Measurements from ENCODE around the gene SLC2A13.
"Not testable (repeated sequence)": the region's sequence is repeated elsewhere in the genome, so short reads cannot be mapped to it uniquely, and the experiment has no call there.

SLC2A13 gene

DNA sequence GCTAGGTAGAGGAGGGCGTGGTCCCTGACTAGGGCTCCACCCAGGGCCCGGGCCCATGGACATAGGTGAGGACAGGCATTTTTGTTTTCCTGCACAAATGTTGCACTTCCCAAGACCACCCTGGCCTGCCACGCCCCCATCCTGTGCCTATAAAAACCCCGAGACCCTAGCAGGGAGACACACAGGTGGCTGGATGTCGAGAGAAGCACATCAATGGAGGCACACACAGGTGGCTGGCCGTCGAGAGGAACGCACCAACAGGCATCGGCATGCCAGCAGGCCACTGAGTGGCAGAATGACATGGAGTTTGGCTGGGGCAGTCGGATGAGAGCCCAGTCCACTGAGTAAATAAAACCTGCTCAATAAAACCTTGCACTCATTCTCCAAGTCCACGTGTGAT lies 328.4 kb downstream of the SLC2A13 start:
- in situ Hi-C loops (cut with MboI; ENCODE audit: low sequenced_read_pairs) = no loop called here

DNA sequence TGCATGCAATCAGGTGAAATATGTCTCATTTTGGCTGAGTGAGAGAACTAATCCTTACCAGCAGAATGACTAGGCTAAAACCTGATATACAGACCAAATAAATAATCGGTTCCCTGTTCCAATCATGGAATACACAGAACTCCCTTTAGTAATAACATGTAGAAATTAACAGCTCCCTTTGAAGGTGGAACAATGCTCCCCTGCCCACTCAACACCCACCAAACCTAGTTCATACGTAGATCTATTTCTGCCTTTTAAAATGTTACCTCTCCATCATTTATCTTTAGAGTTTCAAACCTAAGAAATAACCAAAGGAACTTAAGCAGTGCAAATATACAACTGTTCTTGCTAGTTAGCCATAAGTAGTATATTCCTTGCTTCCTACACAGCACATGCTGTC lies 332.6 kb downstream of the SLC2A13 start:
- in situ Hi-C loops (cut with MboI; ENCODE audit: low sequenced_read_pairs) = no loop called here

DNA sequence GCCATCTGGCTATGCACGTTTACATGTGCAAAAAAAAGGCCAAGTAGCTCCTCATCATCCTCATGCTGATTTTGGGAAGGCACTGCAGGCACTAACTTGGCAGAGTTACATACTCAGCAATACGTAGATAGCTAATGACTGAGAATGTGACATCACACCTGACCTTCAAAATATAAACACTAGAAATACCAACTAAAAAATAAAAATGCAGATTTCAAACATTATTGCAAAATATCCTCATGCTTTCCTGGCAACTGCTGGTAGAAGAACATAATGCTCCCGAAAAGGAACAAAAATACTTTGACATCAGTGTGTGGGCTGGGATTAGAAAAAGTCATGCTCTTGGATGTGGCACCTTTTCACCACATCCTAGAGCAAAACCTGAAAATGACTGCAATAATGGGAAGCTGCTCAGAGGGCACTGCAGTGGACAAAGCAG lies 333.0 kb downstream of the SLC2A13 start:
- in situ Hi-C loops (cut with MboI; ENCODE audit: low sequenced_read_pairs) = no loop called here

- in situ Hi-C loops (cut with MboI; ENCODE audit: low sequenced_read_pairs) = no loop called here
Observed at GRCh38 chr12:39771456-39771855, 334.4 kb downstream of the SLC2A13 start.

DNA sequence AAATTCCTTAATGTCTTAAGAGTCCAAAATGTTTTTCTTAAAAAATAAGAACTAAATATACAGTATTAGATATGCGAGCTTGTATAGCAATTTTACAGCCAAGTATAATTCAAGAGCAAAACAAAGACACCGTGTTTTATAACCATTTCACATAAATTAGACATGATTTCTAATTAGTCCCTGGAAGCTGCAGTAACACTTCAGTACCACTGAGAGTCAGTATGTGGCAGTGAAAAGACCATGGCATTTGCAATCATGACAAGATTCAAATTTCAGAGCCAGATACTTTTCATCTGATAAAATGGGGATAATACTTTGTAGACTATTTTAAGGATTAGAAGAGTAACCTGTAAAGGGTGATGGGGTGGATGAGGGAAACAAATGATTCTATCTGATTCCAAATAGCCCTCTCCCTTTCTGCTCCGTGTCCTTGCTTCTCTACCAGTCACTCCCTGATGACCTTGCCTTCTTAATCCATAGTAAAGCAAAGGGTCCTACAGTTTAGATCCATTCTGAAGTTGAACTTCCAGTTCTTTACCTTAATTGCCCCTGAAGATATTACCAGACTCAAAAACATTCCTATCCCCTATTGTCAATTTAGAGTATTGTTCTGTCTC lies 340.8 kb downstream of the SLC2A13 start:
- in situ Hi-C loops (cut with MboI; ENCODE audit: low sequenced_read_pairs) = no loop called here

DNA sequence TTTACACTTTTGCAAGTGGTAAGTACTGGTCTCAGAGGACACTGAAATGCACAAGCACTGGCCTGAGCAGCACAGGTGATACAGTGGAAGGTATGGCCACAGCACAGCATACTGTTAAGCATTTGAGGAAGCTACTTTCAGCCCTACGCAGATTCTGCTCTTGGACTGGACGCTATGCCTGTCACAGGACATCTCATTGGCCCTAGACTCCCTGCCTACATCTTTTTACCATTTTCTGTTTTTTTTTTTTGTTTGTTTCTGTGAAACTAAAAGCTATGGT lies 342.1 kb downstream of the SLC2A13 start:
- in situ Hi-C loops (cut with MboI; ENCODE audit: low sequenced_read_pairs) = no loop called here

DNA sequence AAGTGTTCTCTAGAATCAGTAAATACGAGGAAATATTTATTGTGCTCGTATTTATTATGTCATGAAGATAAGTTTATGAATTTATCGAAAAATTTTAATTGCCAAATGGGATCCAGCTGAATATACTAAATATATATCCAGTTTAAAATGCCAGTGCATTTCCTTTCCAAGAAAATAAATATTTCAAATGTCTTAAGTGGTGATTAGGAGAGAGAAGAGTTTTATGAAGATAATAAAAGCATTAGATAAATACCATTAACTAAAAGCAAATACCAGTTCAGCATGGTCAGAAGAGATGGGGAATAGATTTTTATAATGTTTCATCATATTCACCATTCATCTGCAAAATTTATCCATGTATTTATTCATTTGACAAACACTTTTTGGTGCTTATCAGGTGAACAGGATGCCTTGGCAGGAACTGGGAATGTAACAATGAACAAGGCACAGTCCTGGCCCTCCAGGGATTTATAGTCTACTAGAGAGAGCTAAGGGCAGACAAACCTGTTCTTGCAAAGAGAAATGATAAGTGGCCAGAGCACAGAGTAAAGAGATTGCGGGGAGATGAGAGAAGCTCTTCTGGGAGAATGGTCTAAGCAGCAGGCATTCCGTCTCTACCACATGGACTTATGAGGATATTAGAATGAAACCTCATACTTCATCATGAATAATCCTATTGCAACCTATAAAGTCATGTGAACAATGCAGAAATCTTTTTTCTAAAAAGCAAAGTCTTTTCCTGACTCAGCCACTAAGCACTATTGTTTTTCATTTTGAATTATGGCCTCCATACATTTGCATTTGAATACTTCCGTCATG lies 342.6 kb downstream of the SLC2A13 start:
- in situ Hi-C loops (cut with MboI; ENCODE audit: low sequenced_read_pairs) = no loop called here

- in situ Hi-C loops (cut with MboI; ENCODE audit: low sequenced_read_pairs) = no loop called here
Observed at GRCh38 chr12:39755478-39755877, 350.4 kb downstream of the SLC2A13 start.

- in situ Hi-C loops (cut with MboI; ENCODE audit: low sequenced_read_pairs) = no loop called here
Observed at GRCh38 chr12:39752482-39753137, 353.3 kb downstream of the SLC2A13 start.

DNA sequence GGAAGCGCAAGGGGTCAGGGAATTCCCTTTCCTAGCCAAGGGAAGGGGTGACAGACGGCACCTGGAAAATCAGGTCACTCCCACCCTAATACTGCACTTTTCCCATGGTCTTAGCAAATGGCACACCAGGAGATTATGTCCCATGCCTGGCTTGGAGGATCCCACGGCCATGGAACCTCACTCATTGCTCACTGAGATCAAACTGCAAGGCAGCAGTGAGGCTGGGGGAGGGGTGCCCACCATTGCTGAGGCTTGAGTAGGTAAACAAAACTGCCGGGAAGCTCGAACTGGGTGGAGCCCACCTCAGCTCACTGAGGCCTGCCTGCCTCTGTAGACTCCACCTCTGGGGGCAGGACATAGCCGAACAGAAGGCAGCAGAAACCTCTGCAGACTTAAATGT lies 359.7 kb downstream of the SLC2A13 start:
- in situ Hi-C loops (cut with MboI; ENCODE audit: low sequenced_read_pairs) = not testable (repeated sequence)

GRCh38 chr12:39743655-39744054 lies 362.2 kb downstream of the SLC2A13 start:
- in situ Hi-C loops (cut with MboI; ENCODE audit: low sequenced_read_pairs) = no loop called here

GRCh38 chr12:39736406-39736805 lies 369.5 kb downstream of the SLC2A13 start:
- in situ Hi-C loops (cut with MboI; ENCODE audit: low sequenced_read_pairs) = no loop called here

- in situ Hi-C loops (cut with MboI; ENCODE audit: low sequenced_read_pairs) = no loop called here
Observed at GRCh38 chr12:39723831-39724230, 382.1 kb downstream of the SLC2A13 start.

DNA sequence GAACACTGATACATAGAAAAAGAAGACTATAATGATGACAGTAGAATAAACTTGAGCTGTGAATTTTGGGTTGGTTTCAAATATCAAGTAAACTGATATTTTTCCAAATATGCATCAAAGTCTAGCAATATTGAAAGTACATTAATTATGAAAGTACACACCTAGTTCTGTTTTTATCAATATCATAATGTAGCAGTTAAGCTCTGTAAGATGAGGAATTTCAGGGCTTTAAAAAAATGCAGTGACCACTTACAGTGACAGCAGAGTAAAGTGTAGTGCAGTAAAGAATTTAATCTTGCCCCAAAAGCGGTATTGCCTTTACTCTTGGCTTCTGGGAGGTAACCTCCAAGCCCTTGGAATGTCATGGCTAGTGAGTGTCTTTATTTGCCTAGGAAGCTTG lies 383.4 kb downstream of the SLC2A13 start:
- in situ Hi-C loops (cut with MboI; ENCODE audit: low sequenced_read_pairs) = no loop called here

- in situ Hi-C loops (cut with MboI; ENCODE audit: low sequenced_read_pairs) = no loop called here
Observed at GRCh38 chr12:39713552-39713951, 392.3 kb downstream of the SLC2A13 start.

DNA sequence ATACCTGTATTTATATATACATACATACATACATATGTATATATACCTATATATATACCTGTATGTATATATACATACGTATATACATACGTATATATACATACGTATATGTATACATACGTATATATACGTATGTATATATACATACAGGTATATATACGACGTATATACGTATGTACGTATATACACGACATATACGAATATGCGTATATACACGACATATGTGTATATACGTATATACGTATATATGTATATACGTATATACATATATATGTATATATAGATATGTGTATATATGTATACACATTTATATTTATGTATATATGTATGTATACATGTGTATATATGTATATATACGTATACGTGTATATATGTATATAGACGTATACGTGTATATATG lies 393.5 kb downstream of the SLC2A13 start:
- in situ Hi-C loops (cut with MboI; ENCODE audit: low sequenced_read_pairs) = no loop called here
